ENCODE measurements around the gene PDSS1. TPM values are rescaled to one million over a fixed set of nuclear protein-coding genes. Genes with fewer than 3 reads are reported as not detected.

PDSS1 gene
- total and polyA plus RNA-seq, 9 of the 15 experiments (the other 6 are each of a cell fraction or from before 2014, with no cell fraction given): 11.0 to 59.5 (median 45.3) TPM

- no peak for TF ChIP-seq ZNF165 (CRISPR knock-in tag; IDR thresholded peaks at IDR 0.05; ENCODE audit: borderline replicate concordance)
- no peak for TF ChIP-seq LARP7 (IDR thresholded peaks at IDR 0.05)
- TF ChIP-seq, protein P1, sequence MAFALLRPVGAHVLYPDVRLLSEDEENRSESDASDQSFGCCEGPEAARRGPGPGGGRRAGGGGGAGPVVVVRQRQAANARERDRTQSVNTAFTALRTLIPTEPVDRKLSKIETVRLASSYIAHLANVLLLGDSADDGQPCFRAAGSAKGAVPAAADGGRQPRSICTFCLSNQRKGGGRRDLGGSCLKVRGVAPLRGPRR (CRISPR knock-in tag; IDR thresholded peaks at IDR 0.05): no peak
- no peak for TF ChIP-seq RNF2 (IDR thresholded peaks at IDR 0.05)
- TF ChIP-seq MTA3 (IDR thresholded peaks at IDR 0.05; ENCODE audit: borderline replicate concordance): peak; percentile 45; the same call in 1 of the 2 replicates
- TF ChIP-seq SREBF1 (IDR thresholded peaks at IDR 0.05; ENCODE audit: borderline replicate concordance, low read depth, low read length): no peak
- no peak for TF ChIP-seq ZSCAN29 (IDR thresholded peaks at IDR 0.05)
- TF ChIP-seq, protein P2, sequence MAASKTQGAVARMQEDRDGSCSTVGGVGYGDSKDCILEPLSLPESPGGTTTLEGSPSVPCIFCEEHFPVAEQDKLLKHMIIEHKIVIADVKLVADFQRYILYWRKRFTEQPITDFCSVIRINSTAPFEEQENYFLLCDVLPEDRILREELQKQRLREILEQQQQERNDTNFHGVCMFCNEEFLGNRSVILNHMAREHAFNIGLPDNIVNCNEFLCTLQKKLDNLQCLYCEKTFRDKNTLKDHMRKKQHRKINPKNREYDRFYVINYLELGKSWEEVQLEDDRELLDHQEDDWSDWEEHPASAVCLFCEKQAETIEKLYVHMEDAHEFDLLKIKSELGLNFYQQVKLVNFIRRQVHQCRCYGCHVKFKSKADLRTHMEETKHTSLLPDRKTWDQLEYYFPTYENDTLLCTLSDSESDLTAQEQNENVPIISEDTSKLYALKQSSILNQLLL (CRISPR knock-in tag; IDR thresholded peaks at IDR 0.05; ENCODE audit: borderline replicate concordance): no peak
- TF ChIP-seq ZBTB9 (CRISPR knock-in tag; IDR thresholded peaks at IDR 0.05): peak; percentile 55; the same call in 1 of the 2 replicates
- peak; percentile 92 for TF ChIP-seq ELF1 (tag; IDR thresholded peaks at IDR 0.05)
- TF ChIP-seq POLR3A (IDR thresholded peaks at IDR 0.05; ENCODE audit: borderline replicate concordance, extremely low read depth, insufficient read depth, insufficient read length): no peak
- TF ChIP-seq, protein P3, sequence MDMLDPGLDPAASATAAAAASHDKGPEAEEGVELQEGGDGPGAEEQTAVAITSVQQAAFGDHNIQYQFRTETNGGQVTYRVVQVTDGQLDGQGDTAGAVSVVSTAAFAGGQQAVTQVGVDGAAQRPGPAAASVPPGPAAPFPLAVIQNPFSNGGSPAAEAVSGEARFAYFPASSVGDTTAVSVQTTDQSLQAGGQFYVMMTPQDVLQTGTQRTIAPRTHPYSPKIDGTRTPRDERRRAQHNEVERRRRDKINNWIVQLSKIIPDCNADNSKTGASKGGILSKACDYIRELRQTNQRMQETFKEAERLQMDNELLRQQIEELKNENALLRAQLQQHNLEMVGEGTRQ (CRISPR knock-in tag; IDR thresholded peaks at IDR 0.05): no peak
- TF ChIP-seq ATF4 (CRISPR knock-in tag; IDR thresholded peaks at IDR 0.05): no peak
- no peak for TF ChIP-seq HEY1 (CRISPR knock-in tag; IDR thresholded peaks at IDR 0.05; ENCODE audit: borderline replicate concordance)
- 0 out of 6 replicates have a peak, but pooled peaks of 1 of the 3 experiments have one; percentile 2 for TF ChIP-seq CTCF (IDR thresholded peaks at IDR 0.05 in 2 of 3, conservative IDR thresholded peaks at IDR 0.05 in 1 of 3; ENCODE audit: insufficient read depth in 2 of 3, low read depth in 1 of 3, low read length in 3 of 3)
- no peak for TF ChIP-seq LCOR (CRISPR knock-in tag; IDR thresholded peaks at IDR 0.05)
- TF ChIP-seq ARID2 (IDR thresholded peaks at IDR 0.05): no peak
- TF ChIP-seq STAT6 (CRISPR knock-in tag; IDR thresholded peaks at IDR 0.05): no peak
Measured at GRCh38 chr10:26697163-26697921, at the start of gene PDSS1 (continued).

All from K562 (cell line).